ENCODE data around the gene ABCB11.
"Not testable (repeated sequence)": the region's sequence is repeated elsewhere in the genome, so short reads cannot be mapped to it uniquely, and the experiment has no call there.

The ABCB11 gene

GRCh38 chr2:169031202-169031601, at the start of gene ABCB11:
TSS of gene ABCB11 (minus strand) at chr2:169031324. CDS start at chr2:169018125, 13,199 bp downstream.
- DNase-seq = no peak

- DNase-seq = no peak
Measured at GRCh38 chr2:169080250-169081069, 49.3 kb upstream of the ABCB11 start.

- DNase-seq = no peak
Measured at GRCh38 chr2:169077674-169078240, 46.6 kb upstream of the ABCB11 start.

GRCh38 chr2:169073963-169074751, 43.0 kb upstream of the ABCB11 start:
- no peak for DNase-seq

GRCh38 chr2:169073211-169073962, 42.3 kb upstream of the ABCB11 start:
- DNase-seq = no peak

- no peak for DNase-seq
Measured at GRCh38 chr2:169072163-169072925, 41.2 kb upstream of the ABCB11 start.

- DNase-seq = no peak
Measured at GRCh38 chr2:169071455-169071854, 40.3 kb upstream of the ABCB11 start.

- no peak for DNase-seq
Measured at GRCh38 chr2:169069833-169070232, 38.7 kb upstream of the ABCB11 start.

GRCh38 chr2:169069341-169069740, 38.2 kb upstream of the ABCB11 start, which contains the start of gene DHRS9:
TSS of gene DHRS9 (plus strand) at chr2:169069563. CDS start at chr2:169081582, 12,019 bp downstream.
- DNase-seq = no peak

- DNase-seq = no peak
Measured at GRCh38 chr2:169066897-169067296, 35.8 kb upstream of the ABCB11 start.

GRCh38 chr2:169065864-169066517, 34.9 kb upstream of the ABCB11 start:
- no peak for DNase-seq

GRCh38 chr2:169065422-169065821, 34.3 kb upstream of the ABCB11 start:
- peak; percentile 14 for DNase-seq

GRCh38 chr2:169064199-169064598, 33.1 kb upstream of the ABCB11 start:
- not testable (repeated sequence) for DNase-seq

- DNase-seq = not testable (repeated sequence)
Measured at GRCh38 chr2:169054575-169054974, 23.5 kb upstream of the ABCB11 start.

GRCh38 chr2:169050476-169051240, 19.5 kb upstream of the ABCB11 start:
- no peak for DNase-seq

GRCh38 chr2:169049142-169049541, 18.0 kb upstream of the ABCB11 start:
- no peak for DNase-seq

GRCh38 chr2:169047256-169048250, 16.4 kb upstream of the ABCB11 start:
- DNase-seq = no peak

- no peak for DNase-seq
Measured at GRCh38 chr2:169046440-169047151, 15.5 kb upstream of the ABCB11 start.

- DNase-seq = no peak
Measured at GRCh38 chr2:169042856-169043255, 11.7 kb upstream of the ABCB11 start.
